ES-I3 (cell line): ENCODE data around the gene SMG1.

Experiments used
- H3K36me3 ChIP-seq: 2 replicates; pipeline ENCODE4 v1.6.1; 2013; ENCODE audit warnings: mild to moderate bottlenecking, low read length, control low read depth, moderate library complexity; ENCODE audit not compliant: insufficient read depth
- H3K4me1 ChIP-seq: 2 replicates; pipeline ENCODE4 v1.6.1; 2013; ENCODE audit warnings: mild to moderate bottlenecking, control low read depth, low read length; ENCODE audit not compliant: insufficient read depth
- H3K9ac ChIP-seq: 2 replicates; pipeline ENCODE4 v1.6.1; 2013; ENCODE audit warnings: low read depth, mild to moderate bottlenecking, low read length, moderate library complexity
- H3K9me3 ChIP-seq: 2 replicates; pipeline ENCODE4 v1.6.1; 2013; ENCODE audit warnings: mild to moderate bottlenecking, low read length, moderate library complexity; ENCODE audit not compliant: control insufficient read depth, insufficient read depth

Gene SMG1

DNA sequence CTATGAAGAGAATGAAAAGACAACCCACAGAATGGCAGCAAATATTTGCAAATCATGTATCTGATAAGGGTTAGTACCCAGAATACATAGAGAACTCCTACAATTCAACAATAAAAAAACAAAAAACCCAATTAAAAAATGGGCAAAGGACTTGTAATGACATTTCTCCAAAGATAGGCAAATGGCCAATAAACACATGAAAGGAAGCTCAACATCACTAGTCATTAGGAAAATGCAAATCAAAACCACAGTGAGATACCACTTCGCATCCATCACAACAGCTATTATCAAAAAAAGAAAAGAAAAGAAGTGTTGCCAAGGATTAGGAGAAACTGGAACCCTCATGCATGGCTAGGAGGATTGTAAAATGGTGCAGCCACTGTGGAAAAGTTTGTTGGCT, 79.8 kb downstream of the SMG1 start:
- 0 out of 2 replicates have a peak, but pooled peaks cover 6% of the 10 kb centered on the region for H3K4me1 ChIP-seq
- peaks cover 39% of the 10 kb centered on the region for H3K36me3 ChIP-seq
- no peaks in the 10 kb centered on the region for H3K9me3 ChIP-seq
- no peak overlapping the region for H3K9ac ChIP-seq

GRCh38 chr16:18842565-18842964, 83.6 kb downstream of the SMG1 start:
- 0 out of 2 replicates have a peak, but pooled peaks cover 6% of the 10 kb centered on the region for H3K4me1 ChIP-seq
- no peak overlapping the region for H3K9ac ChIP-seq
- H3K9me3 ChIP-seq, result no peaks in the 10 kb centered on the region
- H3K36me3 ChIP-seq, result peaks cover 28% of the 10 kb centered on the region

DNA sequence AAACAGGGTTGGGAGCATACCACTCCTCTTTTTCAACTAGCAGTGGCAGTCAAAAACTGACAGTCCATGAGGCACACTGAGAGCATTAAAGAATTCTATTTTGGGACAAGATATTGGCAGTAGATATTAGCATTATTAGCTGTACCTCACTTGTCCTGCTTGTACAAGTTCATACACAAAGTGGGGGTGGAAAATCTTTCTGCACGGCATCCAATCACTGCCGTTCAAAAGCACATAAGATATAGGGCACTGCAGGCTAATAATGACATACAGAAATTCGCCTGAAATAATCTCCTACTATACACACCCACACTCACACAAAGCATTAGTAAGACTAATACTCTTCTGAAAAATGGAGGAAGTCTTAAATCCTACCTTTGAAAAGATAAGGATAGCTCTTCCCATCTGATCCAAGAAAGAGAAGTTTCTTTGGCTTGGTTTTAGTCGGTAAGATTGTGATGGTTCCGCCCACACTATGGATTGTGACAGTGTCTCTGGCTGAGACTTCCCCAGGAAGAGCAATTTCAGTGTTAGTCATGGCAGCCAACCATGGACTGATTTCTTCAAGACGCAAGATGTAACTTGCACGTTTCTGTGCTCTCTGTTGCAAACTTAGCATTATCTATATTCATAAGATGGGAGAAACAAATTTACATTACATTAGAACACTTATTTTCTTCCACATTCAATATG, 84.2 kb downstream of the SMG1 start:
- H3K9me3 ChIP-seq, result no peaks in the 10 kb centered on the region
- H3K4me1 ChIP-seq, result 0 out of 2 replicates have a peak, but pooled peaks cover 6% of the 10 kb centered on the region
- H3K9ac ChIP-seq, result no peak overlapping the region
- peaks cover 30% of the 10 kb centered on the region for H3K36me3 ChIP-seq

GRCh38 chr16:18839555-18839954, 86.7 kb downstream of the SMG1 start:
- Histone ChIP-seq H3K9me3 (no peaks in the 10 kb centered on the region), H3K4me1 (no peaks in the 10 kb centered on the region), H3K9ac (no peak overlapping the region), H3K36me3 (peaks cover 44% of the 10 kb centered on the region)

DNA sequence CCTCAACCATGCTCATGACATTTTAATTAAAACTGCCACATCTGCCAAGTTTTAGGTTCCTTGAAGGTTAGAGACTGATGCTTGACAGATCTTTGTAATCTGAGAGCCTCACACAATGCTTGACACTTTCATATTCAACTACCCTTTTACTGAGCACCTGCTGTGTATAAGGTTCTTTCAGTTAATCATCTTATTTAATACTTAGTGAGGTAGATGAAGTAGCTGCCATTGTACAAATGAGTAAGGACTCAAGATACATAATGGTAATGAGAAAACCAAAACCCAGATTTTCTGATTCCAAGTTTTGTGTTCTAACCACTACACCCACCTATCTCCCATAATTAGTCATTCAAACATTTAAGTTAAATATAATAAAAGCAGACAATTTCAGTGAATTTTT, 89.5 kb downstream of the SMG1 start:
- H3K4me1 ChIP-seq, result no peaks in the 10 kb centered on the region
- H3K9ac ChIP-seq, result no peak overlapping the region
- peaks cover 49% of the 10 kb centered on the region for H3K36me3 ChIP-seq
- H3K9me3 ChIP-seq, result no peaks in the 10 kb centered on the region

- no peak overlapping the region for H3K9ac ChIP-seq
- H3K4me1 ChIP-seq, result no peaks in the 10 kb centered on the region
- peaks cover 56% of the 10 kb centered on the region for H3K36me3 ChIP-seq
- H3K9me3 ChIP-seq, result no peaks in the 10 kb centered on the region
Measured at GRCh38 chr16:18834864-18835263, 91.3 kb downstream of the SMG1 start.

GRCh38 chr16:18833707-18834505, 92.3 kb downstream of the SMG1 start:
- Histone ChIP-seq H3K4me1 (no peaks in the 10 kb centered on the region), H3K9me3 (no peaks in the 10 kb centered on the region), H3K9ac (no peak overlapping the region), H3K36me3 (peaks cover 50% of the 10 kb centered on the region)

DNA sequence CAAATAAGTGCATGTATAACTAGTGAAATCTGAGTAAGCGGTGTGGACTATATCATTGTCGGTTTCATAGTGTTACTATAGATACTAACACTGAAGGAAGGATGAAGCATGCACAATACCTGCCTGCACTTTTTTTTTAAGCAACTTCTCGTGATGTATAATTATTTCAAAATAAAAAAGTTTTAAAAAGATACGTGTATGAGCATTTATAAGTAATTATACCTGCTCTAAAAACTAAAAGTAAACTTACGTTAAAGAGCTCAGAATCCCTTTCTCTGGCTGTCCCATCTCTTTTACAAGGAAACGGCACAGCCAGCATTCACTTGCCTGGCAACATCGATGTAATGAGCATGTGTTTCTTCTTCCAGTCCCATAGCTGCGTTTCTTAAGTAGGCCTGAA, 93.6 kb downstream of the SMG1 start:
- peaks cover 49% of the 10 kb centered on the region for H3K36me3 ChIP-seq

GRCh38 chr16:18832006-18832405, 94.2 kb downstream of the SMG1 start:
- no peaks in the 10 kb centered on the region for H3K4me1 ChIP-seq
- peaks cover 44% of the 10 kb centered on the region for H3K36me3 ChIP-seq
- no peaks in the 10 kb centered on the region for H3K9me3 ChIP-seq
- no peak overlapping the region for H3K9ac ChIP-seq

More for the DNA sequence above, 93.6 kb downstream of the SMG1 start:
- no peaks in the 10 kb centered on the region for H3K4me1 ChIP-seq
- H3K9ac ChIP-seq, result no peak overlapping the region
- H3K9me3 ChIP-seq, result no peaks in the 10 kb centered on the region

- H3K4me1 ChIP-seq, result no peaks in the 10 kb centered on the region
- no peaks in the 10 kb centered on the region for H3K9me3 ChIP-seq
- peaks cover 22% of the 10 kb centered on the region for H3K36me3 ChIP-seq
- H3K9ac ChIP-seq, result no peak overlapping the region
Measured at GRCh38 chr16:18829251-18829650, 97.0 kb downstream of the SMG1 start.

DNA sequence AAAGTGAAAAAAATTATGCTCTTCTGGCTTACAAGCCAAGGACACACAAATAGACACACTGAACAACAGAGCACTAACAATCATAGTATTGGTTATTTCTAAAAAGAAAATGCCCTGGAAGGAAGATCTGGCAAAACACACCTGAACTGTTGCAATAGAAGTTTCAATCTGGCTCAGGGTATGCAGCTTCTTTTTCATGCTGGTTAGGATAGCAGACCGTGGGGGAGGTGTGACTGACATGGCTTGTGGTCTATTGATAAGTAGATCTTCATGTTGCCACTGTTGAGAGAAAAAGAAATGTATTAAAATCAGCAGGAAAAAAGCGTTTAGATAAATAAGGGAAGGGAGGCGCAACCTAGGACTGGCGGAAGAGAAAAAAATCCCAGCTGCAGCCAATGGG, 98.3 kb downstream of the SMG1 start:
- Histone ChIP-seq H3K9ac (no peak overlapping the region), H3K36me3 (peaks cover 20% of the 10 kb centered on the region), H3K4me1 (no peaks in the 10 kb centered on the region), H3K9me3 (no peaks in the 10 kb centered on the region)

DNA sequence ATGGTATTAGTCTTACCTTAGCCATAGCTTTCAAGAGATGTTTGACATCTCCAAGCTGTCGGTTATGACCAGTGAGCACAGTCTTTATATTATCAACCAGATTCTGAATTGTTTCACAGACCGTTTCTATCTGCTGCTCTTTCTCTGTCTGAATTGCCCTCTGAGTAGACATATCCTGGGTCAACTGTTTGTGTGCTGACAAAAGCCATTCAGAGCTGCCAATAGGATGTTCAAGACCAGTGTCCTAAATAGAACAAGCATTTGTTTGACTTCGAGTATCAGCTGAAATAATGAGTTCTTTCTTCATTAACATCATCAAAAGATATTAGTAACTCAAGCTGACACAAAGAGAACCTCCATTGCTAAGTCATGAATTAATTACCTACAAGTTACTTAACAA, 109.9 kb downstream of the SMG1 start:
- Histone ChIP-seq H3K36me3 (peaks cover 25% of the 10 kb centered on the region), H3K9me3 (no peaks in the 10 kb centered on the region), H3K4me1 (no peaks in the 10 kb centered on the region), H3K9ac (no peak overlapping the region)

- Histone ChIP-seq H3K9ac (no peak overlapping the region), H3K9me3 (no peaks in the 10 kb centered on the region), H3K4me1 (no peaks in the 10 kb centered on the region), H3K36me3 (peaks cover 37% of the 10 kb centered on the region)
Measured at GRCh38 chr16:18811925-18812324, 114.3 kb downstream of the SMG1 start.

DNA sequence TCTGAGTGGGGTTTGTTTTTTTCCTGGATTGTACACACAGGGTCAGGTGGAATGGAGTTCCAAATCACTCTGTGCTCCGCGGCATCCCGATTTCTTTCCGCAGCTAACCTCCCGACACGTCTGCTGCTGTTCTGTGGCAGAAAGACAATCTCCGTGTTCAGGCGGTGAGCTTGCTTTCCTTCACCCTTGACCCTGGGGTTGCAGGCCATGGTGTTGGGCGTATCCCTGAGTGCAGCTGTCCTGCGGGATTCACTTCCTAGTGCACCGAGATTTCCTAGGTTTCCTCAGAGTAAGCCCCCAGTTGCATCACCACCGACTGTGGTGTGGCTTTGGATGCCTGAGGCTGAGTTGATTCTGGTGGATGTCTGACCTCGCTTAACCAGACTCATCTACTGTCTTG, 117.0 kb downstream of the SMG1 start:
- H3K9me3 ChIP-seq, result no peaks in the 10 kb centered on the region
- peaks cover 26% of the 10 kb centered on the region for H3K4me1 ChIP-seq
- H3K9ac ChIP-seq, result no peak overlapping the region
- peaks cover 26% of the 10 kb centered on the region for H3K36me3 ChIP-seq

- peaks cover 35% of the 10 kb centered on the region for H3K4me1 ChIP-seq
- H3K9me3 ChIP-seq, result no peaks in the 10 kb centered on the region
- H3K36me3 ChIP-seq, result peaks cover 13% of the 10 kb centered on the region
- H3K9ac ChIP-seq, result no peak overlapping the region
Measured at GRCh38 chr16:18805257-18805773, 120.9 kb downstream of the SMG1 start.
